Femur (tissue), 1 donor: ENCODE measurements around the gene ADAMTSL5.
A peak's percentile ranks its signal among the peaks of the same experiment; 100 is the strongest.
"Not testable (repeated sequence)": the region's sequence is repeated elsewhere in the genome, so short reads cannot be mapped to it uniquely, and the experiment has no call there.

Source experiments
- DNase-seq: peaks from one replicate; pipeline ENCODE4 v3.0.0-alpha.2; 2017

The ADAMTSL5 gene

GRCh38 chr19:1511318-1512317 lies 1.2 kb downstream of the ADAMTSL5 start:
- no peak for DNase-seq

- DNase-seq: no peak
Observed at GRCh38 chr19:1510807-1511206, 2.0 kb downstream of the ADAMTSL5 start.

DNA sequence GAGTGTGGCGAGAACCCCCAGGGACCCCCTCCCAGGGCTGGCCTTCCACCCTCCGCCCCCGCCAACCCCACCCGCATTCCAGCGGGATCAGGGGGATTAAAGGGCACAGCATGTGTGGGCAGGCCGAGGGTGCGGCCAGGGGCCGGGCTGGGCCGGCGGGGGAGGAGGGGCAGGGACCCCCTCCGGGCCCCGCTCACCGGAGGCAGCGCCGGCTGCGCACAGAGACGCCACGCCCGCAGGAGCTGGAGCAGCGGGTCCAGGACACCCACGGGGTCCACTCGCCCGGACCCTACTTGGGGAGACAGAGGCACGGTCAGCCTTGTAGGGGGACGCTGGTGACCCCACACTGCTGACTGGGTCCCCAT lies 2.4 kb downstream of the ADAMTSL5 start:
- no peak for DNase-seq

- no peak for DNase-seq
Observed at GRCh38 chr19:1509602-1510441, 3.0 kb downstream of the ADAMTSL5 start.

- DNase-seq: no peak
Observed at GRCh38 chr19:1508507-1508856, 4.3 kb downstream of the ADAMTSL5 start.

DNA sequence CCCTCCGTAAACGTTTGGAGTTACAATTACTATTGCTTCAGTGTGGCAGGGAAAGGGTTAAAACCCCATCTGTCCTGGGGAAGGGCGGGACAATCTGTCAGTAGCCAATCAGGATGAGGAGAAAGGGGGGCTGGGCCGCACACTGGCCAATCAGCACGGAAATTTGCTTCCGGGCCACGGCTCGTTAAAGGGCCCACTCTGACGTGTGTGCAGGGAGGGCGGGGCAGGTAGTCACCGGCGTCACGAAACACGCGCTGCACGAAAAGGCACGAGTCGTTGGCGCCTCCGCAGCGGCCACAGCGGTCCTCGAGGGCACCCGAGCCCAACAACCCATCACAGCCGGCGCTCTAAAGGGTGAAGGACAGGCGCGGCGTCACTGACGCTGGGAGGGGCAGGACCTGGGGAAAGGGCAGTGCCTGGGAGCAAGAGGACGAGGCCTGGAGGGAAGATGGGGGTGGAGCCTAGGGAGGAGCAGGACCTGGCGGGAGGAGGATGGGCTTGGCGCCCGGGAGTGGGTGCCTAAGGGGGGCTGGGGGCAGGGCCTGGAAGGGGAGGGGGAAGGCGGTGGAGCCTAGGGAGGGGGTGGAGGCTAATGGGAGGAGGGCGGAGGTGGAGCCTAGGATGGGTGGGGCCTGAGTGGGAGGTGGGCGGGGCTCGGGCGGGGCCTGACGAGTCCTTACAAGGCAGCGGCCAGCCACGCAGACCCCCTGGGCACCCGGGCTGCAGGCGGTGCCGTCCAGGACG lies 4.9 kb downstream of the ADAMTSL5 start:
- peak; percentile 95 for DNase-seq

DNA sequence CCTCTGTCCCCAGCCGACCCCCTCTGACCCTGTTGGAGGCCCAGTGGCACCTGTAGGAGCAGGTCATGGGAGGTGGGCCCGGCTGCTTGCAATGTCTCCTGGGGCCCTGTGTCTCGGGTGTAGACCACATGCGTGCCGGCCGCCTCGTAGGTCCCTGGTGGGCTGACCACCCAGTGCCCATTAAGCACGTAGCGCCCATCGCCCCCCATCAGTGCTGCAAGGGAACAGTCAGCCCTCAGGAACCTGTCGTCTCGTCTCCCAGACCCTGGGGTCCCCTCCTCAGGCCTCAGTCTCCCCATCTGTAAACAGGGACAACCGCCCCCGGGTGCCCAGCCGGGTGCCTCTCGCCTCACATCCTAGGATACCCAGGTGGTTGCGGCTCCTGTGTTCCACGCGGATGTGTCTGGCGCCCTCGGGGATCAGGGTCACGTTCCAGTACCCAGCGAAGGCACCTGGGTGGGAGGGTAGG lies 5.6 kb downstream of the ADAMTSL5 start:
- no peak for DNase-seq

GRCh38 chr19:1505991-1506881 lies 6.6 kb downstream of the ADAMTSL5 start:
- no peak for DNase-seq

DNA sequence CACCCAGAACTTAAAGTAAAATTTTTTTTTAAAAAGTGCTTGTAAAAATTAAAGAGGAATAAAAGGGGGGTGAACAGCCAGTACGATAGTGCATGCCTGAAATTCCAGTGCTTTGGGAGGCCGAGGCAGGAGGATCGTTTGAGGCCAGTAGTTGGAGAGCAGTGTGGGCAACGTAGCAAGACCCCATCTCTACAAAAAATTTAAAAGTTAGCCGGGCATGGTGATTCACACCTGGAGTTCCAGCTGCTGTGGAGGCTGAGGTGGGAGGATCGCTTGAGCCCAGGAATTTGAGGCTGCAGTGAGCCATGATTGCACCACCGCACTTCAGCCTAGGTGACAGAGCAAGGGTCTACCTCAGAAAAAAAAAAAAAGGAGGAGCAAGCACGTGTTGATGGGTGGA lies 7.8 kb downstream of the ADAMTSL5 start:
- DNase-seq: no peak

GRCh38 chr19:1503925-1504773 lies 8.7 kb downstream of the ADAMTSL5 start:
- peak; percentile 15 for DNase-seq

DNA sequence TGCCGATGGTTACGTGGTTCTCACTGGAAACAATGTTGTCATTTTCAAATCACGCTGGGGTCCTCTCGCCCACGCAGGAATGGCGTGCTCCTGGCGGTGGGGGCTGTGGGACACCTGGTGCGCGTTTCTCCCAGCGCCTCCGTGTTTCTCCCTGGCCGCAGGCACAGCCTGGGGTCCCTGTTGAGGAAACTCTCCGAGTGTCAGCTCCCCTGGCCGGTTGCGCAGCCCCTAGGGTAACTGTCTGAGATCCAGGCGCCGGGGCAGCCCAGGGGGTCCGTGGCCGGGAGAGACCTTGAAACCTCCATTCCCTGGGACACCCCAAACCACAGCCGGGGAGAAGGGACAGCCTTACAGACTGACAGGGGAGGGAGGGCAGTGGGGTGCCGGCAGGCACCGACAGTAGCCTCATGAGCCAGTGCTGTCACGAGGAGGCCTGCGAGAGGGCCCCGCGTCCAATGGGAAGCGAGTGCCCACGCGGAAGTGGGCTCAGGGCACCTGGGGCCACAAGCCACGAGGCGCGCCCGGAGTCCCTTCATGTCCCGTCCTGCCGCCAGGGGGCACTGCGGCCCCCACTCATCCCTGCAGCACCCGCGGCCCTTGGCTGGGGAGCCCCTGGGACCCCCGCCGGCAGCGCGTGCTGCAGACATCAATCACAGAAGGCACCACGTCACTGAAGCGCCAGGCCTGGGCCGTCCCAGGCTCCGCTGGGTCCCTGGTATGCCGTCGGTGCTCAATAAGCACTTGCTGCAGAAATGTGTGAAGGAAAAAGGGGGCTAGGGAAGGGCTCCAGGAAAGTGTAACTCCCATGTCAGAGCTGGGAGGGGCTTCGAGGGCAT lies 9.5 kb downstream of the ADAMTSL5 start:
- DNase-seq: peak; percentile 49

DNA sequence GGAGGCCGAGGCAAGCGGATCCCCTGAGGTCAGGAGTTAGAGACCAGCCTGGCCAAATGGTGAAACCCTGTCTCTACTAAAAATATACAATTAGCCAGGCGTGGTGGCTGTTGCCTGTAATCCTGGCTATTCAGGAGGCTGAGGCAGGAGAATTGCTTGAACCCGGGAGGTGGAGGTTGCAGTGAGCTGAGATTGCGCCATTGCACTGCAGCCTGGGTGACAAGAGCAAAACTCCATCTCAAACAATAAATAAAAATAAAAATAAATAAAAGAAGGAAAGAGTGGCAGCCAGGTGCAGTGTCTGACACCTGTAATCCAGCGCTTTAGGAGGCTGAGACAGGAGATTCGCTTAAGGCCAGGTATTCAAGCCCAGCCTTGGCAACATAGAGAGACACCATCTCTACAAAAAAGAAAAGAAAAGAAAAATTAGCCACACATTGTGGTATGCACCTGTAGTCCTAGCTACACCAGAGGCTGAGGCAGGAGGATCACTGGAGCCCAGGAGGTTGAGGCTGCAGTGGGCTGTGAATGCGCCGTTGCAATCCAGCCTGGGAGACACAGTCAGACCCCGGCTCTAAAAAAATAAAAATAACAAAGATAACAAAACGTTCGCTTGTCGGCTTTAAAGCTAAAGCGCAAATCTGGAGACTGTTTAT lies 10.3 kb downstream of the ADAMTSL5 start:
- no peak for DNase-seq

DNA sequence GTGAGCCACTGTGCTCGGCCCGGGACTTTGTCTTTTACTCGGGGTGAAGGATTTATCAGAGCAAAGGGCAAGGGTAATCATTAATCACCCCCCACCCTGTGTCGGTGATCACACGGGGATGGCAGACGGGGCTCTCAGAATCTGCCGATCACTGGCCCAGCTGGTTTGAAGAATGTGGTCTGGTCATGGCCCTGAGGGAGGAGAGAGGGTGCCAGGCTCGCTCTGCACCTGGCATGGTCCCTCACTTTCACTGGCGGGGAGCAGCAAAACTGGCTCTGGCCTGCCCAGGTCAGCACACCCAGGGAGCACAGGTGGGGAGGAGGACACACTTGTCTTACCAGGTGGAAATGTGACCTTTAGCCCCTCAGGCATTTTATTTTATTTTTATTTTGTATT lies 11.6 kb downstream of the ADAMTSL5 start:
- DNase-seq: no peak

DNA sequence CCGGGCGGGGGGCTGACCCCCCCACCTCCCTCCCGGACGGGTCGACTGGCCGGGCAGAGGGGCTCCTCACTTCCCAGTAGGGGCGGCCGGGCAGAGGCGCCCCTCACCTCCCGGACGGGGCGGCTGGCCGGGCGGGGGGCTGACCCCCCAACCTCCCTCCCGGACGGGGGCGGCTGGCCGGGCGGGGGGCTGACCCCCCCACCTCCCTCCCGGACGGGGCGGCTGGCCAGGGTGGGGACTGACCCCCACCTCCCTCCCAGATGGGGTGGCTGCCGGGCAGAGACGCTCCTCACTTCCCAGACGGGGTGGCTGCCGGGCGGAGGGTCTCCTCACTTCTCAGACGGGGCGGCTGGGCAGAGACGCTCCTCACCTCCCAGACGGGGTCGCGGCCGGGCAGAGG lies 13.6 kb downstream of the ADAMTSL5 start:
- not testable (repeated sequence) for DNase-seq

DNA sequence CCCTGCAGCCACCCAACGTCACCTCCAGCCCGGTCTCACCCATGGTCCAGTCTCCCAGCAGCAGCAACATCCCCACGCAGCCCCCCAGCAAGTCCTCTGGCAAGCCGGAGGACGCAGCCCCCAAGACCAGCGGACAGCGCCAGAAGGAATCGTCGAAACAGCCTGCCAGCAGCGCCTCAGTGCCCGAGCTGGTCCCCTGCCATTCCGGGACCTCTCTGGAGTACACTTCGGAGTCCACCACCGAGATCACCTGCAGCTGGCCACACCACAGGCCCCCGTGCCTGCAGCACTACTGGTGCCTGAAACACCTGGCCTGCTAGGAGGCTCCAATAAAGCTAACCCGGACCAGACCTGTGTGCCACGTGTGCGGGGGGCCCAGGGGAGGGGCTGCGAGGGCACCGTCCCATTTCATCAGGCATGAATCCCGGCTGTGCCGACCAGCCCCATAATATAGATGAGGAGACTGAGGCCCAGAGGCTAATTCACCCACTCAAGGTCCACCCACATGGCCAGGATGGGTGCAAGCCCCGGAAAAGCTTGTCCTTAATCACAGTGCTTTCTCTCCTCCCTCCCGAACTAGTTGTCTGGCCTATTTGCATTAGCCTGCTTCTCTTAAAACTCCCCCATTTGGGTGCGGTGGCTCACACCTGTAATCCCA lies 15.1 kb downstream of the ADAMTSL5 start:
- DNase-seq: no peak

DNA sequence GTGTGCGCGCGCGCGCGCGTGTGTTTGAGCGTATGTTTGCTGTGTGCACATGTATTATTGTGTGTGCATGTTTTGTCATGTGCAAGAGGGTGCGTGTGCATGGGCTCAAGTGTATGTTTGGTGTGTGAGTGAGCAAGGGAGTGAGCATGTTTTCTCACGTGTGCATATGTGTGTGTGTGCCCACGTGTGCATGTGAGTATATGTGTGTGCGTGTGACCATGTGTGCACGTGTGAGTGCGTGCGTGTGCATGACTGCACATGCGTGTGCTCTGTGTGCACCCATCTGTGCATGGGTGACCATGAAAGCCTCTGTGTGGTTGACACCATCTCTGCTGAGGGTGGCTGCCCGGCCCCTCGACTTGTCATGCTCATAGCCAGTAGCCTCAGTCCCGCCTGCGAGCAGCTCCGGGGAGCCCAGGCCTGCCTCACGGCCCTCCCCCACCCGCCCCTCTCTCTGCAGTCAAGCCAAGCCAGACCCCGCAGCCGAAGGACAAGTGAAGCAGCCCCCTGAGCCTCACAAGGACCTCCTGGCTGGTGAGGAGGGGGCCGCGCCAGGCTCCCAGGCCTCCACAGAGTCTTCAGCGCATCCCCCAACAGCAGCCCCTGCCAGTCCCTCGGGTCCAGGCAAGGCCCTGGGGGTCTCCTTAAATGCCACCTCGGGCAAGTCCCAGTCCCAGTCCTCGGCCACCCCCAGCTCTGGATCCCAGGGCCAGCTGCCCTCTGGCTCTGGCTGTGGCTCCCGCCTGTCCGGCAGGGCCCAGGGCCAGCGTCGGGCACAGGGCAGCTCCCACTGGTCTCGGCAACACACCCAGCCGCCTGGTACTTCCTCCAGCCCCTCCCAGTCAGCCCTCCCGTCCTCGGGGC lies 15.9 kb downstream of the ADAMTSL5 start:
- DNase-seq: no peak

- no peak for DNase-seq
Observed at GRCh38 chr19:1495799-1496713, 16.8 kb downstream of the ADAMTSL5 start.
